GM19452 (cell line): ENCODE measurements around the gene GLRX3.
A peak's percentile ranks its signal among the peaks of the same experiment; 100 is the strongest.
"Not testable (repeated sequence)": the region's sequence is repeated elsewhere in the genome, so short reads cannot be mapped to it uniquely, and the experiment has no call there.

Experiments
- ATAC-seq: cut with Tn5 transposase; IDR thresholded peaks from one replicate; pipeline ENCODE4 v1.9.1; 2021; ENCODE audit not compliant: unreplicated experiment

The GLRX3 gene

DNA sequence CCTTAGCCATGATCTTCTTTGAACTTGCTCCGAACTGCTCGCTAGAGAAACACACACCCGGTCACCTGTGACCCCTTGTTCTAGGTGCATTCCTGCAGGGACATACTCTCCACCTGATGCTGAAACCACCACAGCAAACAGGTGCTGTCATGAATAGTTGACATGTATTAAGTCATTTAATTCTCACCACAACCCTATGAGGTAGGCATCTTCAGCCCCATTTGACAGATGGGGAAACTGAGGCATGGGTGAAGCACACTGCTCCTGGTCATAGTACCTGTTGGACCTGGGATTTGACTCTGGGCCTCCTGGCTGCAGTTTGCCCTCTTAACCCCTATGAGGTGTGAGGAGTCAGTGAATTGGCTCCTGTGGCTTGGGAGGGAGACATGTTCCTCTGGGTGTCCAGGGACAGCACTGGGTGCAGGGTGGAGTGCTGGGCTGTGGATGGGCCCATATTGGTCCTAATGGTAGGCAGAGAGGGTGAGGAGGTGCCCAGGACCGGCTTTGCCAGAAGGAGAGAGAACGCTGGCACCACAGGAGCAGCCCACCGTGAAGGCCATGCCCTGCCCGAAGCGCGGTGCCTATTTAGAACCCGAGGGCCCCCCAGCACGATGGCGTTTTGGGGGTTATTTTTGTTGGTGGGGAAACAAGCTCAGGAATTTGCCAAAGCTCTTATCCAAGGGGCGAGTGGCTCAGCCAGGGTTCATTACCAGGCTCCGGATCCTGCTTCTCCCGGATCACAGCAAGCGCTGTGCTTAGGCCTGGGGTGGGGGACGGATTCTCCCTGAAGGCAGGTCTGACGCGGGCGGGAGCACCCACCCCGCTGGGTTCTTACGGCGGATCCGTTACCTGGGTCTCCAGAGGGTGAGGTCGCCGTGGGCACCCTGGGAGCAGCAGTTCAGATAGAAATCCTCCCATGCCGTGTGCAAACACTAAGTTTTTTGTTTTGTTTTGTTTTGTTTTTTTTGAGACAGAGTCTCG lies 52.3 kb downstream of the GLRX3 start:
- no peak for ATAC-seq

DNA sequence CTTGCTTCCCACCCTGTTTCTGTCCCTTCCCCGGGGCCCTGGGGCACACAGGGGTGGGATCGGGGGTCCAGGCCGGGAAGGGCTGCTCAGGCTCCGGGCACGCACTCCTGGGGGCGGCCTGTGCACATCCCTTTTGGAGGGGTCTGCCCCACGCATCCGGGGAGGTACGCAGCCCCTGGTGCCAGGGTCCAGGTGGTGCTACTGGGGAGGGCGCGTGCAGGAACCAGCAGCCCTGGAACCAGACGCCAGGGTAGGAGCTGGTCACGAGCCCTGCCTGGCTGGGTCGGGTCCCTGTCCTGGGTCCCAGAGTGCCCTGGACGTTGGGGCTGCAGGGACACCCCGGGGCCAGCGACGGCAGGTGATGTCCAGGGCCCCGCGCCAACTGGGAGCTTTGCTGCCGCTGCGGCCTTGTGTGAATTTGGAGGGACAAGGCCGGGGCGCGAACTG lies 53.4 kb downstream of the GLRX3 start:
- no peak for ATAC-seq

DNA sequence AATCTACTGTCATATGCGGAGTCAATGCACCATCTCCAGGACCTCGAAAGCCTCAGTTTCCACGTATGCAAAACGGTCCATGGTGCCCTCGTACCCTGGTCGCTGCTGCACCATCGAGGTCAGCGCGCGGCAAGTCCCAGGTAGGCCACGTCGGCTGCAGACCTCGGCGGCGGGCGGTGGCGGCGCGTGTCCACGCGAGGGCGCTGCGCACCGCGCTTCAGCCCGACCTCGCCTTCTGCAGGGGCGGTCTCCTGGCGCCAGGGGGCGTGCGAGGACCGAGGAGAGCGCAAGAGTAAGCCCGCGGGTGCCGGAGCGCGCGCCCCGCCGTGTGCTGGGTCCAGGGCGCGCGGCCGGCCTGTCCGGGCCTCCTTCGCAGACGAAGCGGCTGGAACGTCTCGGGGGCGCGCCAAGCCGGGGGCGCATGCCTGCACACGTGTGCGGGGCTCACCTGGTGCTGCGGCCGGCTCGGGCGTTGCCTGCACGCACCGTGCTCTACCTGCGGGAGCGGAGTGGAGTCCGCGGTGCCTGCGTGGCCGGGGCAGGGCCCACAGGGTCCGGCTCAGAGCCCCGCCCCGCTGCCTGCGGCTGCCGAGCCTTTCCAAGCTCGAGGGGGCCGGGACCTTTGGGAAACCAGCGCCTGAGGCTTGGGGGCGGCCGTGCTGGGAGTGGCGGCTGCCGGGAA lies 54.0 kb downstream of the GLRX3 start:
- ATAC-seq = peak; percentile 93

DNA sequence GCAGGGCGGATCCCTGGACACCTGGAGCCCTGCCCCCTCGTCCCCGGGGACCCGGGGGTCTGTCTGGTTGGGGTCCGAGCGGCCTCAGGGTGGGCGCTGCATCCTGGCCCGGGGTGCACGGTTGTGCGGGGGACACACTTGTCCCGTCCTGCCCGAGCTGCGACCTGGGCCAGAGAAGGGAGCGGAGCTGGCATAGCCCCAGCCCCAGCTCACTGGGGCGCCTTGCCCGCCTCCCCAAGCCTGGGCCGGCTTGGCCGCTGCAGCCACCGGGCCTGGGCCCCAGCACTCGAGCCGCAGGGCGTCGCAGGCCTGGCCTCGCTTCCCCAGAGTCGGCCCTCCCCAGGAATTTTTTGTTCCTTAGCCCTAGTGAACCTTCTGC lies 54.5 kb downstream of the GLRX3 start:
- no peak for ATAC-seq

DNA sequence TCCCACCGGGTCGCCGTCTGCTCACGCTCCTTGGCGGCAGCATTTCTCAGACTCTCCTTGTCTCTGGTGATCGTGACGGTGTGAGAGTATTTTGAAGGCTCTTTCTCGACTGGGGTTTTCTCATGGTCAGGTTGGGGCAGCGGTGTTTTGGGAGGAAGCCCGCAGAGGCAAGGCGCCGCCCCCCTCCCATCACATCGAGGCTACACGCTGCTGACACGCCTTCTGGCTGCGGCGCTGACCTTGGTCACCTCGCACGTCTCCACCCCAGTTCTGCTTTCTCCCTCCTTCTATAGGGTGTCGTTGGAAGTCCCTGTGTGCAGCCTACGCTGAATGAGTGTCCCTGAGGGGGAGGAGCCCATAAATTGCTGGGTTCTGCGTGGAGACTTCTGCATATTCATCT lies 55.2 kb downstream of the GLRX3 start:
- ATAC-seq = no peak

DNA sequence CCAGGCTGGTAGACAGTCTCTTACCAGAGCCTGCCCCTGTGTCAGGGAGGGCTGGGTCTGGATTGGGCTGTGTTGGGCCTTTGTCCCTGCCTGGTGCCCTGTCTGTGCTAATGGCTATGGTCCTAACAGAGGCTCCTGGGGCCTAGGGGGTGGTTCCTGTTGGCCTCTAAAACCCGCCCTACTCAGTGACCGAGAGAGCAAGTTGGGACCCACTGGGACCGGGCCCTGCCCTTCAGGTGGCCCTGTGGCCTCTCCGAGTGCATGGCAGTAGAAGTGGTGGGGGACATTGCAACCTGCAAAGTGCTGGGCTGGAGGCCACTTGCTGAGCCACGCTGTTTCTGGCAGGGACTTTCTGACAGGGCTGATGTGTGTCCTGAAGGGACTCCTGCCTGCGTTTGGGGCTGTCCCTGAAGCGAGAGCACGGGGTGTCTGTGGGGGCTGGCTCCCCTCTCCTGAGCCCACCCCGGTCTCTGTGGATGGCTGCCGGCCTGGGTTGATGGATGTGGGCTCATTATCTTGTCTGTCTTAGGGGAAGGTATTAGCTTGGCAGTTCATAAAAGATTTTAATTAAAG lies 56.2 kb downstream of the GLRX3 start:
- ATAC-seq = no peak

DNA sequence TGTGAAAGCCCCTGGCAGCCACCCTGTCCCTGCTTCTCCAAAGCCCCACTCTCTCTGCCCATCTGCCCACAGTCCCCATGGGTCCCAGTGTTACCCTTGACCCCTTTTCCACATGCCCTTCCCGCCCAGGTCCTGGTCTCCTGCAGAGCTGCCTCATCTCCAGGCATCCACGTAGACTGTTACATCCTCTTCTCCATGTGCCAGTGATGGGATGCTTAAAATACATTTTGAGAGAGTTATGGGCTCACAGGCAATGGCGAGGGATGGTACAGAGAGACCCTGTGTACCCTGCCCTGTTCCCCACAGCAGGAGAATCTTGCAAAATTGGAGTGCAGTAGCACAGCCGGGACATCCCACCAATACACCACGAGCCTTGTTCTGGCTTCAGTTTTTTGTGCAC lies 56.8 kb downstream of the GLRX3 start:
- ATAC-seq = no peak

DNA sequence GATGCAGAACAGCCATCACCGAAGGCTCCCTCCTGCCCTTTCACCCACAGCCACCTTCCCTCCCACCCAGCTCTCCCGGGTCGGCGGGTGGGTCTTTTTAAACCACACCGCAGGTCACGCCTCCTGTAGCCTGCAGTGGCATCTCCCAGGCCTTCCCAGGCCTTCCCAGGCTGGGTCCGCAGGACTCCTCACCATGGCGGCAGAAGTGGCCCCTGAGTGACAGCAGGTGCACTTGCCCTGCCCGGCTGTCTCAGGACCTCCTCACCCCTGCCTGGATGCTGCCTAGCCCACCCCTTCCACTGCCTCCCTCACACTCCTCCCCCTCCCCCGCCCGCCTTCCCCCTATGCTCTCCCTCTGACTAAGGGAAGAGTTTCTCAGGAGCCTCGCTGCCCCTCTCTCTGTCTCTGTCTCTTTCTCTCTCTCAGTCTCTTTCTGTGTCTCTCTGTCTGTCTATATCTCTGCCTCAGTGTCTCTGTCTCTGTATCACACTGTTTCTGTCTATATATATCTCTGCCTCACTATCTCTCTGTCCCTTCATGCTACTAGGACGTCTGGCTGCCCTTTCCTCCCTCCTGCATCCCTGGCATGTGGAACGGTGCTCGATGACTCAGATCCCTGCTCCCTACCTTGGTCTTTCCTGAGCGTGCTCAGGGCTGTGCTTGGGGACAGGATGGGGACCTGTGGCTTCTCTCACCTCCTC lies 57.5 kb downstream of the GLRX3 start:
- no peak for ATAC-seq

DNA sequence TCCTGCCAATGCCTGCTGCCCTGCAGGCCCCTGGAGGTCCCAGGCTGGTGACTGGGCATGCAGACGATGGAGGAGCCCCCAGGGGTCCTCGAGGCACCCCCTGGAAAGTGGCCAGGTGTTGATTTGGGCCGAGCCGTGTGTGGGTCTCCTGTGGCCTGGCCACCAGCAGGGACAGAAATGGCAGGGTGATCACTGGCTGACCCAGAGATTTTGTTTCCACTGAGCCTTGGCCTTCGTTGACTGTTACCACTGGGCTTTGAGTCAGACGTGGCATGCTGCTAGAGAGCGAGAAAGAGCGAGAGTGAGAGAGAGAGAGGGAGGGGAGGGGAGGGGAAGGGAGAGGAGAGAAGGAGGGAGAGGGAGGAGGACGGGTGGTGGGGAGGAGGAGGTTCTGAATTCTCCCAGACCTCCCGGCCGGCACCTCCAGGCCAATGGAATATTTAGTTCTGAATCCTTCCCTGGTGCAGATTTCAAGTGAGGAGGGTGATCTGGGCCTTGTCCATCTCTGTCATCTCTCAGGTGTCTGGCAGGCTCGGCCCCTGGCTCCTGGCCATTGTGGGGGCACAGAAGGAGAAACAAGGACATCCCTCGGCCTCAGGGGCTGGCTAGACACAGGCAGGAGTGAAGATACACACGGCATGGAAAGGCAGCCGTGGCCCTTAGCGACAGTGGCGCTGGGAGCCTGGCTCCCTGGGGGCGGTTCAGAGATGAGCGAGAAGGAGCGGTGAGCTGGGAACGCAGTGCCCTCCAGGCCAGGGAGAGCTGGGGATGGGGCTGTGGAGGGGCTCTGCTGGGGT lies 58.2 kb downstream of the GLRX3 start:
- ATAC-seq = no peak

DNA sequence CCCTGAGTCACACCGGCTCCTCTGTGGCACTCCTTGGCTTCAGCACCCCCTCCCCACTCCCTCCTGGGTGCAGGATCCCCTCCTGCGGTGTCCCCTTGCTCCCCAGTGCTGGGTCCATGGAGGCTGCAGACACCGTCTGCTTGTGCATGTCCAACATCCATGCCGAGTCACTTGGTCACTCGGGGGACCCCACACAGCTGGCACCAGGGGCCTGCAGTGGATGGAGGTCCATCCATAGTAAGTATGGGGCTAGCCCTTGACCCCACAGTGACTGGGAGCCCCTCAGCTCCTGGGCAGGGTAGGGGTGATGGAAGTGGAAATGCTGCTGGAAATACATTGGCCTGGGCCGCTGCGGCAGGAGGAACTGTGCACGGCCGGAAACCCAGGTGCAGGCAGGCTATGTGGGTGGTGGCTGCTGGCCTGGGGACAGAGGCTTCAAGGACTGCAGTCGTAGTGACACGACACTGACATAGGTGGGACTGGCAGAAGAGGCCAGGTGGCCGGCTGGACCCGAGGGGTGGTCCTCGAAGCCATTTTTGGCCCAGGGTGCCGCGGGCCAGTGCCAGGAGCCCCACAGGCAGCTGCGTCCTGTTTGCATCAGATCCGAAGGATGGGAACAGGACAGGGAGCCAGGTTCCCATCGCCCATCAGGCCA lies 58.9 kb downstream of the GLRX3 start:
- ATAC-seq = no peak

DNA sequence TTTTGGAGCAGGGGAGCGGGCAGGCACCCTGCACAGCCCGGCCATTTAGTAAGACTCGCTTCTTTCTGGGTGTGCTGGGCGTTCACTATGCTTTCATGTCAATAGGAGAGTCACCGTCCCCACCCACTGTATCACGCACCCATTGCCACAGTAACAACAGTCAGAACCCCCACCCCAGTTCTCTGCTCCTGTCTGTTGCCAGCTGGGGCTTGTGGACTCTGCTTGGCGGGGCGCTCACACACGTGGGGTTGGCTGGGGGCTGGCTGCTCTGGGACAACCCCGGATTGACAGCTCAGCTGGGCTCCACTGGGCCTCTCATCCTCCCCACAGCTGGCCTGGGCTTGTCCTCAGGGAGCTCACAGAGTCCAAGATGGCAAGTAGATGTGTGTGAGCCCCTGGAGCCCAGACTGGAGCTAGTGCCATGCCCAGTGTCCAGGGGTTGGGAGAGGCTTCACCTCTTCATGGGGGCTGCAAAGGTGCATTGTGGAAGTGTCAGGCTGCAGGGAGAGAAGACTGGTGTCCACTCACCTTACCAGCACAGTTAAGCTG lies 59.6 kb downstream of the GLRX3 start:
- ATAC-seq = no peak

DNA sequence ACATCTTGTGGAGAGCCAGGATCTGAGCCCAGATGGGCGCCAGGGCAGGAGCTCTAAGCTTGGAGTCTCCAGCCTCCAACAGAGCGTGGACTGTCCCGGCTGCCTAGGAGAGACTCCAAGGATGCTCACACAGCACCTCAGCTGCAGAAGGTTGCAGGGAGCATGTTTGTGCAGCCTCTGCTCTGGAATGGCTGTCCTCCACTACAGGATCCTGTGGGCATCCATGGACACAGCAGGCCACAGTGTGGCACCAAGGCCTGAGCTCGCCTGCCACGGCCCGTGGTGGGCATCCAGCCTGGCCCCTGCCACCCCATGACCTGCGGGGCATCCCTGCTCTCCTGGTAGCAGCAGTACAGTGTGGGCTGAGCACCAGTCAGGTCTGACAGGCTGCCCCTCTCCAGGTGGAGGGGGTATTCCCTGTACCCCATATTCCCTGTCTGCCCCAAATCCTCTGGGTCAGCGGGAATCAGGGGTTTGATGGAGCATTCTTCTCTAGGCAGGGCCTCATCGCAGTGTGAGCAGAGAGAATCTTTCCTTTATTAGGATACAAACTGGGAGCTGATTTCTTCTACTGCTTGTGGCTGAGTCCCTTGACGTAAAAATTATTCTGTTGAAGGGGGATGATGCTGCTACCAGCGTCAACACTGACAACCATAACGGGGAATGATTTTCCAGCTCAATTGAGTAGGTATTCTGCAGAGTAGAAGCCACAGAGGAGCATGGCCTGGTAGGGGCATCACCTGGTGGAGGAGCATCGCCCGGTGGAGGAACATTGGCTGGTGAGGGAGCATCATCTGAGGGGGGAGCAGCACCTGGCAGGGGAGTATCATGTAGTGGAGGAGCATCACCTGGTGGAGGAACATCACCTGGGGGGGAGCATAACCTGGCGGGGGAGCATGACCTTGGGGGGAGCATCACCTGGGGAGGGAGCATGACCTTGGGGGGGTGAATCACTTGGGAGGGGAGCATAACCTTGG lies 60.6 kb downstream of the GLRX3 start:
- ATAC-seq = no peak

DNA sequence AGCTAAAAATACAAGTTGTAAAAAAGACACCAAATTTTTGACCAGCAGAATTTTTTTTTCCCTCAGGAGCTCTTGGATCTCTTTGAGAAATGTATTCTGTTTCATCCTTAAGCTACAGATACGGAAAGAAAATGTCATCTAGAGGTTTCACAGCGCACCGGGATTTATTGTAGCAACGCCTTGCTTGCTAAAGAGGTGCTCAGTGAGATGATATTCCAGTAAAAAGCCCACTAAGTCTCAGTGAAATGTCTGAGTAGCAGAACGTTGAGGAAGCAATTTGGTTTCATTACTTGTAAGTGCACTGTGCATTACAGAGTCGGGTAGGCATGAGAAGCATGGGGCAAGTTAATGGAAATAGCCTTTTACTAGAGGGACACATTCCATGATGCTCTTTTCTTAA lies 62.5 kb downstream of the GLRX3 start:
- ATAC-seq = no peak

DNA sequence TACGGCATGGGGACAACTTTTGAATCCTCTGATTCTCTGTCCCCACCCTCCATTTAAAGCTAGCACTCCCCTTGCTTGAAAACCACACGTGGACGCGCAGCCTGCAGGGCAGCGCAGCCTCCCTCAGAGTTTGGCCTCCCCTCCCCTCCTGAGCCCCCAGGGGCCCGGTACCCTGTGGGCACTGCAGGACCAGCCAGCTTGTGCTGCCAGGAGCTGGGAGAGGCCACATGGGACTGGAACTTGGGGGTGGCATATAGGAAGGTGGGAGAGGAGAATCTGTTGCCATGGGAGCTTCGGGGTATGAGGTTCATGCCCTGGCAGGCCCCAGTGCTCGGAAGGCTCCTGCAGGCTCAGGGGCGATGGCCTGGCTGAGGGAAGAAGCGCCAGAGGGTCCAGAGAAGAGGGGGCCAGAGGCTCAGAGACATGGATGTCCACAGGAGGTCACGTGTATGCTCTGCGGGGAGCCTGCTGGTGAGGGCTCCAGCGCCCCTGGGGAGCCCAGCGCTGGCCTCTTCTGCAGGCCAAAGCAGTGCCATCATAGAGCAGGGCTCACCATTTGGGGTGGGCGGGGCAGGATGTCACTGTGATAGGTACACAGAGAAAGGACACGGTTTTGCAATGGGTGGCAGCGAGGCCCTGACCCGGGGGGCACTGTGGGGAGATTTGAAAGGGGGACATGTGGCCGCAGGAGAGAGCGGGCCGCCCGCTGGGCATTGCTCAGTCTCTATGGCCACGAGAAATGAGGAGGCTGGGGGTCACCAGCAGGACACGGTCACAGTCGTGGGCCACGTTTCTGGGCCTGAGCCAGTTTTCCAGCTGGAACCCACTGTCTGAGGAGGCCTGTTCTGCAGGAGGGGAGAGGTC lies 64.2 kb downstream of the GLRX3 start:
- no peak for ATAC-seq

DNA sequence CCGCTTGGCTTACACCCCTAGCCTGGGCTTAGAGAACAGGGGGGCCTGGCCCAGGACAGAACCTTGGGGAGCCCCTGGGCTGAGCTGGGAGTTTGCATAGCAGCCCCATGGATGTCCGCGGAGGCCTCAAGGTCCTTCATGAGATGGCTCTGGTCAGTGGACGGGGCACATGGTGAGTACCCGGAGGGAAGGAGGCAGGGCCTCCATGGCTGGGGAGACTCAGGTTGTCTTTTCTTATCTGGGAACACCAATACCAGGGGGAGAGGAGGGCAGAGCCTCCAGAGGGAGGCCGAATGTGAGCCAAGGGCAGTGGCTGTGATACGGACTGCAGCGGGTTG lies 64.8 kb downstream of the GLRX3 start:
- ATAC-seq = no peak

DNA sequence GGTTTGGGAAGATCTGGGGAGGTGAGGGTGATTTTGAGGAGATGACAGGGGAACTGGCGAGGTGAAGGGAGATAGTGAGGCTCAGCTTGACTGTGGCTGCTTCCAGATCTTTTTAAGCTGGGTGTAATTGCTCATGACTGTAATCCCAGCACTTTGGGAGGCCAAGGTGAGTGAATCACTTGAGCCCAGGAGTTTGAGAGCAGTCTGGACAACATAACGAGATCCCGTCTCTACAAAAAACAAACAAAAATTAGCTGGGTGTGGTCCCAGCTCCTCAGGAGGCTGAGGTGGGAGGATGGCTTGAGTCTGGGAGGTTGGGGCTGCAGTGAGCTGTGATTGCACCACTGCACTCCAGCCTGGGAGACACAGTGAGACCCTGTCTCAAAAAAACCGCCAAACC lies 66.0 kb downstream of the GLRX3 start:
- ATAC-seq = not testable (repeated sequence)

DNA sequence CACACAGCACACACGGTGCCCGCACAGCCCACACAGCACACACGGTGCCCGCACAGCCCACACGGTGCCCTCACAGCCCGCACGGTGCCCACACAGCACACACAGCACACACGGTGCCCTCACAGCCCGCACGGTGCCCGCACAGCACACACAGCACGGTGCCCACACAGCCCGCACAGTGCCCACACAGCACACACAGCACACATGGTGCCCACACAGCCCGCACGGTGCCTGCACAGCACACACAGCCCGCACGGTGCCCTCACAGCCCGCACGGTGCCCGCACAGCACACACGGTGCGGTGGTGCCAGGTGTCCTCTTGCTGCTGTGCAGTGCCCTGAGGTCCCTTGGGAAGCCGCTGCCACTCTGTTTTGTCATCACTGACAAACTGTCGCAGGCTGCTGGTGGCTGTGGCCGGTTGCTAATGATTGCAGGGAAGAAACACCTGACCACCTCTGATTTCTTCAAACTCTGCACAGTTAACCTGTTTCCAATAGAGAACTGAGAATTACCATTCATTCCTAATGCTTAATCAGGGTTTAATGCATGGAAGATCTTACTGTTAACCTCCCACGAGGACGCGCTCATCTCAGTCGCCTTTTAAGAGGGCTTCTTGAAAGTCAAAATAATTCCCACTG lies 66.9 kb downstream of the GLRX3 start:
- no peak for ATAC-seq
